Globus pallidus (tissue), 1 donor: ENCODE measurements around the gene SLC5A3.

Experiments
- DNase-seq: peaks from one replicate; pipeline ENCODE4 v3.0.0-alpha.2; 2015; ENCODE audit warnings: low spot score

Gene SLC5A3

GRCh38 chr21:34071683-34072082 lies 1.7 kb upstream of the SLC5A3 start:
- DNase-seq, result no peak

- peak; percentile 11 for DNase-seq
Measured at GRCh38 chr21:34072145-34073031, 990 bp upstream of the SLC5A3 start.

- DNase-seq, result peak; percentile 47
Measured at GRCh38 chr21:34073749-34074282, 438 bp downstream of the SLC5A3 start.

DNA sequence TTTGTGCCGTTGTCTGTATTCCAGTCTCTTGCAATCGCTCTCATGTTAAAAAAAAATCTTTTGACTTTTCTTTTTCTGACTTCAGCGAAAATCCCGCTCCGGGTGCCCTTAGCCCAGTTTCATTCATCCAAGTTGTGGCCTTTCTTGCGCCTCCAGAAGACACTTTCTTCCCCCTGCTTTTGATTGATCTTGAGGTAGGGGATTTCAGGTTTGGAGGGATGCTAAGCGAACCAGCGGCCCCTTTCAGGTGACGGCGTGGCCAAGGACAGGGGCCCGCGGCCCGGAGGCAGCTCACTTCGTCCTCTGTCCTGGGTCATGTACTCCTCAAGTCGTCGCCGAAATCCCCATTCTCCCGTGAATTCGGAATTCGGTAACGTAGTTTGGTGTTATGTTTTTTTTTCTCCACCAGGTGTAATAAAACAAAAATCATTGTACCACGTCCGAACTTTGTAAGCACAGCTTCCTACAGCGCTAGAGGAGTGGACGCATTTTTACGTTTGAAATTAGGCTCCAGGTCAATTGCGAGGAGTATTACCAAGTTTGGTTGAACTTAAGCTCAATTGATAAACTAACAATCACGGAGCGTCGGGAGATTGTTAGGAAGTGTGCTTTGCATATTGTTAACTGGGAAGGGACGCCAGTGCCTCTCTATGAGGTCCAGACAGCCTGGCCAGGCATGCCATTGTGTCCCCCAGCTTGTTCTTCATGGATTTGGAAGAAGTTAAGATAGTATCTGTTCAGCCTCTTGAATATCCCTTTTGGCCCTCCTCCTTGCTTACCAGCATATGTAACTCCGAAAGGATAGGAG lies 1.1 kb downstream of the SLC5A3 start:
- peak; percentile 11 for DNase-seq

GRCh38 chr21:34075091-34075425 lies 1.7 kb downstream of the SLC5A3 start:
- no peak for DNase-seq

- no peak for DNase-seq
Measured at GRCh38 chr21:34075760-34076660, 2.6 kb downstream of the SLC5A3 start.

DNA sequence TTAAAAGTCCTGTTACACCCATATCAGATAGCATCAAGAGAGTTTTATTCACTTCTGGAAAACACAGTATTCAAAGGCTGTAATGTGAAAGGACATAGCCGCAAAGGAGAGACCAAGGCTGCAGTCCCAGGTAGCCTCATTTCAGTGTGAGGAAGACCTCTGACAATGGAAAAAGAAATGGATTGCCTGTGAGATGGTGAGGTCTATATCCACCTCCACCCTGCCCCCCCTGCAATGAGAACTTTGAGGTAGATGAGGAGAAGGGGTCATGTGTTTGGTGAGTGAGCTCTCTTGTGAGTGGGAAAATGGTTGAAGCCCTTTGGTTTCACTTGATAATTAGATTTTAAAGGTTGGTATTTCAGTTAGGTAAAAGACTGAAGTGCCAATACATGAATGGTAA lies 3.5 kb downstream of the SLC5A3 start:
- DNase-seq, result no peak

GRCh38 chr21:34077888-34078287 lies 4.5 kb downstream of the SLC5A3 start:
- no peak for DNase-seq

DNA sequence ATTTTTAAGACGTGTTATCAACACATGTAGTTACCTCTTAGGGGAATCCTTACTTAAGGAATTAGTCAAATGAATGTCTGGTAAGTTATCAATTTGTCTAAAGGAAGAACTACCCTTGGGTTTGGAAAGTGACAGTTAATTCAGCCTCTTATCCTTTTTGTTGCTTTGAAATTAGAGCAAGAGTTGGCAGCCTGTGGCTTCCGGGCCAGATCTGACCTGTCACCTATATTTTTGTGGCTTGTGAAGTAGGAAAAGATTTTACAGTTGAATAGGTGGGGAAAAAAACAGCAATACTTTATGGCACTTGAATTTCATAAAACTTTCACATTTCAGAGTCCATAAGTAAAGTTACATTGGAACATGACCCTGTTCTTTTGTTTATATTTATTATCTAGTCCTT lies 5.5 kb downstream of the SLC5A3 start:
- no peak for DNase-seq

DNA sequence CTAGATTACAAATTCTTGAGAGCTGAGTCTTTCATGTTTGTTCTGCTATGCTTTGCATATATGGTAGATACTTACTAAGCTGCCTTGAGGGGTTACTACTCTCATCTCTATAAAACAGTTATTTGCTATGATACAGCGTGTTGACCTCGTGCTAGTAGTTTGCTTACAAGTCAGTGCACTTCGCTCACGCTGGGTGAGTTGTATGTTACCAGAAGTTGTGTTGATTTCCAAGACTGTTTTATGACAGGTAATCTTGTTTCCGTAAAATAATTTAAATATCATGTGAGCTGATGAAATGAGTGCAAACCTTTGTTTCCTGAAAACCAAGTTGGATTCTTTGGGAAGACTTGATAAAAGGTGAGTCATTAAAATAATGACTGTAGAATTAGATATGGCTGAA lies 7.3 kb downstream of the SLC5A3 start:
- DNase-seq, result no peak

DNA sequence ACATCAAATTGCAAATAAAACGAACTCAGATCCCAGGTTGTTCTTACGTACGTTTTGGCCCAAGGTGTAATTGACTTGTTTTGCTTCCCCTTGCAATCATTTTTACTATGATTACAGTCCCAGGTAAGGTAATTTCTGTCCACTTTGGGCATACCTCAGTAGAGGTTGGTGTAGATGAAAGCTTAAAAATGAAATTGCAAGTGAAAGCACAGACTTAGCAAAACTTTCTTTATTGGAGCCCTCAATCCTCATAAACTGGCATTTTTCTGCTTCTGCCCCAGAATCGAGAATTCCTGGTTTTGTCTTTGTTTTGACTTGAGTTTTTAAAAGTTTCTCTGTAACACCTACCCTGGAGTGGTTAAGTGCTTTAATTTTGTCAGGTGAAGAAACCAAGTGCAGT lies 9.4 kb downstream of the SLC5A3 start:
- no peak for DNase-seq

DNA sequence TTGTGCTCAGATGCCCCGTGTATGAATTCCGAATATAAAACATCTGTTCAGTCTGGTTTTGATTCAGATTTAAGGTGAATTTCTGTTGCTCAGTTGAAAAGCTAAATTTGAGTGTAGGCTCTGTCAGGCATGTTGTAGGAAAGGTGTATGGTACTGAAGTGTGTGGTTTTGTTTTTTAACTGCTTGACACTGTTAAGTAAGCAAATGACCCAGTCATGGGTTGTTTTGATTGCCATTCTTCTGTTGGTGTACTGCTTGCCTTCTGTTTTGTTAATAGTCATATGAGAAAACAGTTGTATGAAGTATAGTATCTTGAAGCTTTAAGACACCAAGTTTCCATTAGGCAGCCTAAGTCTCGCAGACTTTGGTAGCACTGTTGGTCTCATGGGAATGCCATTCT lies 10.0 kb downstream of the SLC5A3 start:
- no peak for DNase-seq

DNA sequence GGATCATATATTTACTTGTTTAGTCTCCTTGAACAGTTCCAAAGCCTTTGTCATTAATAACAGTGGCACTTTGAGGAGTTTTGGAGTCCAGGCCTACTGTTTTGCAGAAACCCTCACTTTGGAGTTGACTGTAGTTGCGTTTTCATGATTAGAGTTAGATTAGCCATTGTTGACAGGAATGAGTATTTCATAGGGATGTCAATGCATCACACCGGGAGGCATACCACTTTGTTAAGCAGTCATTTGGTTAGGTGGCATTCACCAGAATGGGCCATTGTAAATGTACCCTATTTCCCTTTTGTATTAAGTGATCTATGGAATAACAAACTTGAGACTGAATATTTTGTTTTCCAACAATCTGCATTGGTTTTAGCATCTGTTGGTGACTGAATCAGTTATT lies 11.8 kb downstream of the SLC5A3 start:
- no peak for DNase-seq

DNA sequence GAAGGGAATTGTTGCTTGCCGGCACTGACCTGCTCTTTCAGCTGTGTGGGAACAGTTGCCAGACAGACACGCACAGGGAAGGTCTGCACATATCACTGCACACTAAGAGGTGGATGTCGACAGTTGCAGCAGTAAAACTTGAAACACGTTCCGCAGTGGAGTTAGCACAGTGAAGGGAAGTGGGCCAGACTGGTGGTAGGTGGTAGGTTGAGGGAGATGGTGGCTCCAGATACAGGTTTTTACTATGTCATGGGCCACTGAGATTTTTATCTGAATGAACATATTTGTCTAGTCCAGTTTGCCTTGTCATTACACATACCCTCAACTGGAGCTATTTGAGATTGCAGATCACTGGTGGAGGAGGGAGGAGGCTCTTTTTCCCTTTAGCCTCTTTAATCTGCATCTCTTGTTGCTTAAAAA lies 13.5 kb downstream of the SLC5A3 start:
- DNase-seq, result no peak

- DNase-seq, result no peak
Measured at GRCh38 chr21:34088752-34089151, 15.4 kb downstream of the SLC5A3 start.

- DNase-seq, result no peak
Measured at GRCh38 chr21:34091032-34091431, 17.7 kb downstream of the SLC5A3 start.

DNA sequence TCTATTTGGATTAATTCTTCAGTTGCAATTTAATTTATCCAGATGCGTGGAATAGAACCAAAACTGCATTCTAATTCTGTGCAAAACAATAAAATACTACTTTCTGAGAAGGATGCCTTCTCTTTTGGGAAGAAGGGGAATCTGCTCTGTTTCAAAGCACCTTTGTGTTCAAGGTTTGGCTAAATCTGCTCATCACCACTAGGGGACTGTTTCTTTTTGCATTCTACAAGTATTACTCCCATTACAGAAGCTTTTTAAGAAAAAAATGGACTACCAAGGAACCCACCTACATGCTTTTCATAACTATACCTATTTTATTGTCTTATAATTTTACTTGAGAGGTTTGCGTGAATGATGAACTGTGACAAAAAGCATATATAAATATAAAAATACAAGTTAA lies 18.2 kb downstream of the SLC5A3 start:
- no peak for DNase-seq

DNA sequence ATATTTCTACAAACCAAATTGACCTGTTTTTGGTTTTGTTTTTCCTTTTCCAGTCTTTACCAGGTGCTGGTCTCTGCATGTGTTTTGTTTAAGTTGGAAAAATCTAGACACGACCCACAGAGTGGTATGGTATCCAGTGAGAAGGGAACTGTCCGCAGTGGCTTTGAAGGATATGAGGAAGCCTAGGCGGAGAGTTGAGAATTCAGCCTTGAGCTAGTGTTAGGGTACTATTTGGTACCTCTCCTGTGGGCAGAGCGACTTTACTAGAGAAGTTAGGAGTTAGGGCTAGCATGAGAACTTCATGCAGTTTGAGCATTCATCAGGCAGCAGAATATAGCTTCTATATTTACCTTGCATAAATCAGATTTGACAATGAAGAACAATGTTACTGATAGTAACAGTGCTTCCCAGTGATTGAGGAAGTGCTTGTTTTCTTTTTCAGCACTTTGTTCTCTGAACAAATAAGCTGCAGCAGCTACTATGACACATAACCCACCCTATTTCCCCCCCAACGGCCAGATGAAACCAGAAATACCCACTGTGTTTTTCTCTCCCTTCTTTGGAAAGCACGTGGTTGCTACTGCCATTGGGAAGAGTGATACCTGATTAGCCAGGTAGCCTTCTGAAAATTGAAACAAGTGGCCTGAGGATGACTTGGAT lies 19.0 kb downstream of the SLC5A3 start:
- no peak for DNase-seq

- DNase-seq, result no peak
Measured at GRCh38 chr21:34093083-34093482, 19.7 kb downstream of the SLC5A3 start.

GRCh38 chr21:34094949-34095348 lies 21.6 kb downstream of the SLC5A3 start:
- DNase-seq, result no peak

DNA sequence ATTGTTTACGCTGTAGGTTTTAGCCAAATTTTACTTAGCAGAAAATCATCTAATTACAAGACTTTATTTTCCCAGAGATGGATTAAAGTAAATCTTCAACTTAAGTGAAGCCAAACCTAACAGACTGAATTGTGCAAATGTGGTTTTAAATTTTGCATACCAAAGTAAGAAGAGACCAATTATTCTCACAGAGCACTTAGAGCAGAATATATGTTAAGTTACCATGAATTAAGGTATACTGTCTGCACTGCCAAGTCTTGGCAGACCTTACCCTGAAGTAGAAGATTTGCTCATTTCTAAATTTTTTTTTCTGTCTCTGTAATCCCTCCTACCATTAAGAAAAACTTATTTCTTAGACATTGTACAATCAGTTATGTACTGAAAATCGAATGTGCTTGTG lies 24.1 kb downstream of the SLC5A3 start:
- no peak for DNase-seq

DNA sequence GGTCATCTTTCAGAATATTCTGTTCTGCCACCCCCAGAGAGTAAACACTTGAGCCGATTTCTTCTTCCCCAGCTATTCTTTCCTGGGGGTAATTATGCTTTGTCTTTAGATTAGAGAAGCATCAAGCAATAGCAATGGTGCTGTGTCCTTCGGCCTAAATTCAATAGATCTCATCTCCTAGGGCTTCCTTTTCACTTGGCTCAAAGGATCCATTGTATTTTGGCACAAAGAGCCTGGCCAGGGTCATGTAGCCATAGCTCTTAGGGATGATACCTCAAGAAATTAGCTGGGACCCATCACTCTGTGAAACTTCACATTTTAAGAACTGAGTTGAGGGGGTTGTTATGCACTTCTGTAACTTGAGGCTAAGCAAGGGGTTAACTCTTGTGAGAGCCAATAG lies 27.0 kb downstream of the SLC5A3 start:
- DNase-seq, result no peak
